MM.1S (cell line): ENCODE results near the gene VAV2.

Experiments
- CTCF ChIP-seq: fragments of 300-600 bp; sonication (generic); IDR thresholded peaks from 2 replicates; pipeline ENCODE4 v1.5.1; 2016; ENCODE audit warnings: antibody characterized with exemption, low read length, mixed read lengths
- EZH2 ChIP-seq: fragments of 300-600 bp; sonication (generic); optimal IDR thresholded peaks from 2 replicates; pipeline ENCODE3; 2017; ENCODE audit warnings: low read depth, mild to moderate bottlenecking, antibody characterized with exemption, low read length, mixed read lengths

DNA sequence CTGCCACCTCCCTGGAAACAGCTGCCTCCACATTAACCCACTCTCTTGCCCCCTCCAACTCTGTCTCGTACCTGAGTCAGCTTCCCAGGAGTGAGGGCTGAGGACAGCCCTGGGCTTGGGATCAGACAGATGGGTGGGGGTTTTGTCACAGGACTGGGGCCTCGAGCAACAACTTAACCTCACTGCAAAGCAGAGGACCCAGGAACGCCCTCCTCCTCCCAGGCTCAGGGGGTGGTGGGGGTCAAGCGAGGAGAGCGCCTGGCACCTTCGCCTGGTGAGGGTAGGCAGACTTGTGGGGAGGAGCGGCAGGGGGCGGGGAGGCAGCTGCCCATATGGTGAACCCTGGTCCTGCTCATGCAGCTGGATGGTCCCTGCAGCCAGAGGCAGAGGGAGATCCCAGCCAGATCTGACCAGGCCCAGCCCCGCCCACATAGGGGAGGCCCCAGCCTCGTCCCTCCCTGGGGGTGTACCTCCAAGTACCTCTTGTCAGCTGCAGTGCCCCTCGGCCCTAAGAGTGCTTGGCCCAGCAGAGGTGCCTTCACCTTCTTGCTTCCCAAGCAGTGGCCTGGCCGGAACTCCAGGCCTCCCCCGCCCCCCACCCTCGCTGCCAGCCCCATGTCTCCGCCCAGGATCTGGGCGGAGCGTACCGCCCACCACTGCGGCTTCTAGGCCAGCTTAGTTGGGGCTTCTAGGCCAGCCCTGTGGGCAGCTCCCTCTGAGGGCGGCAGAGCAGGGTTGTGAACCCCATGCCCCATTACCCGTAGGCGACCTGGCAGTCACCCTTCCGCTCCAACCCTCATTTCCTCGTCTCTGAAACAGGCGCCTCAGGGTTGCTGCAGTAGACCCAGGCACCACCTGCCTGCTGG, 254.1 kb downstream of the VAV2 start, which contains the start of gene SARDH:
- TF ChIP-seq CTCF (no peak), EZH2 (no peak)
